ENCODE data around the gene PSD2.

Gene PSD2

GRCh38 chr5:139886213-139886612, 90.6 kb downstream of the PSD2 start:
- no peak overlapping the region for H3K27ac ChIP-seq
- no peak for TF ChIP-seq CTCF (conservative IDR thresholded peaks at IDR 0.05)

GRCh38 chr5:139888370-139888769, 92.8 kb downstream of the PSD2 start:
- no peak for TF ChIP-seq CTCF (conservative IDR thresholded peaks at IDR 0.05)
- H3K27ac ChIP-seq, result no peak overlapping the region

DNA sequence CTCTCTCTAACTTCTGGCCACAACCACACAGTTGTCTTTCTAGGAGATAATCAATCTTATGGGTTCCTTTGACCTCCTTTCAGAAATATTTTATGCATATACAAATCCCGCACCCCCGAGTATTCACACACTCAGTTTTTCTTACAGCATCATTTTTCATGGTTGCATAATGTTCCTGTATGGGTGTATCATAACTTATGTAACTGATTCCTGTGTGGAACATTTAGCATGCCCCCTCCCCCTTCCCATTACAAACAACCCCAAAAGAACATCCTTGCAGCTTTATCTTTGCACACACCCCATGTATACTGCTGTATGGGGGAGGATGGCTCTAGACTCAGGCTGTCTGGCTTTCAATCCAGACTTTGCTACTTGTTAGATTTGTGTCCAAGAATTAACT, 93.8 kb downstream of the PSD2 start:
- no peak overlapping the region for H3K27ac ChIP-seq
- TF ChIP-seq CTCF (conservative IDR thresholded peaks at IDR 0.05), result no peak

DNA sequence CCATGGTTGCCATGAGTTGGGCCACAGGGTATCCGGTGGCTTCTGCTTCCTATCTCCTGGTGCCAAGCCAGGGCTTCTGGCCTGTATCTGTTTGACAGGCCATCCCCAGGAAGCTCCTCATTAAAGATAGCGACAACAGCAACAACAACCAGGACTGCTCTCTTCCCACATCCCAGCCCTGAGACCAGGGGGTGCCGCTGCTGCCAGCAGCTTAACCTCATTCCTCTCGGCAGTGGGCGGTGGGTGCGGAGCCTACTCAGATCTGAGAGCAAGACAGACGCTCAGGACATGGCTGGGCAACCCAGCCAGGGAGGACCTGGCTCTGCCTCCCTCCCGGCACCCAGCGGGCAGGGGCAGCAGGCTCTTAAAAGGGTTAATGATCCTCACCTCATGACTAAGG, 98.3 kb downstream of the PSD2 start:
- no peak overlapping the region for H3K27ac ChIP-seq
- no peak for TF ChIP-seq CTCF (conservative IDR thresholded peaks at IDR 0.05)

All from VCaP (cell line).